Endothelial cell of umbilical vein (primary cell): ENCODE results near the gene NRXN3. TPM values are rescaled to one million over a fixed set of nuclear protein-coding genes. Genes with fewer than 3 reads are reported as not detected.

Experiments
- BruUV-seq: library from RNA; stranded (reverse); fragments of 400-500 nt; replicated peaks from 2 replicates; lab custom pipeline; 2021; lab: Mats Ljungman, UMichigan
- CTCF ChIA-PET: fragments of 300-600, 350-600 bp; sonication (Branson Sonifier 250); formaldehyde crosslinking; loops from one replicate; lab custom pipeline; 2021; ENCODE audit warnings: antibody characterized with exemption, inconsistent platforms; lab: Charles Lee
- POLR2A ChIA-PET: fragments of 300-600, 350-600 bp; sonication (Branson Sonifier 250); formaldehyde crosslinking; loops from one replicate; lab custom pipeline; 2021; ENCODE audit warnings: antibody characterized with exemption, inconsistent platforms; lab: Charles Lee
- DNase-seq: peaks from one replicate; pipeline ENCODE4 v3.0.0-alpha.2; 2011; ENCODE audit warnings: low read depth, low spot score
- FAIRE-seq: peaks from 2 replicates; lab custom pipeline; 2011; peaks lifted over from hg19 to GRCh38; lab: Jason Lieb, UNC
- H2AFZ ChIP-seq: 2 replicates; pipeline ENCODE4 v1.6.0; 2012; ENCODE audit warnings: low read depth, low read length, control low read depth, inconsistent platforms
- H3K27ac ChIP-seq: 2 replicates; pipeline ENCODE4 v1.5.1; 2011; ENCODE audit warnings: low read depth, mild to moderate bottlenecking, control low read depth, low read length, moderate library complexity; ENCODE audit not compliant: insufficient read depth
- H3K27me3 ChIP-seq, 2 experiments: 2 replicates each; pipeline versions ENCODE4 v1.6.0 to v1.6.1; 2011; ENCODE audit warnings: low read length in 2 of 2, mixed read lengths in 1 of 2; ENCODE audit not compliant: control insufficient read depth in 2 of 2, insufficient read depth in 2 of 2
- H3K36me3 ChIP-seq, 2 experiments: 2 replicates in 1 of 2; 3 replicates in 1 of 2; pipeline ENCODE4 v1.5.1; 2011; ENCODE audit warnings: low read length in 2 of 2, mild to moderate bottlenecking in 1 of 2, moderate library complexity in 1 of 2; ENCODE audit not compliant: control insufficient read depth in 2 of 2, insufficient read depth in 2 of 2; ENCODE audit errors: extremely low read depth in 1 of 2
- H3K4me1 ChIP-seq: 3 replicates; pipeline ENCODE4 v1.5.1; 2011; ENCODE audit warnings: mild to moderate bottlenecking, low read length; ENCODE audit not compliant: control insufficient read depth, insufficient read depth; ENCODE audit errors: extremely low read depth
- H3K4me2 ChIP-seq: 2 replicates; pipeline ENCODE4 v1.6.1; 2011; ENCODE audit warnings: low read length, control low read depth, mixed read lengths; ENCODE audit not compliant: insufficient read depth
- H3K4me3 ChIP-seq, 3 experiments: fragments of 200-600 bp in 1 of 3; sonication (generic), shearing (Covaris generic) in 1 of 3; replicated peaks in 1 of 3; 2 replicates each; pipeline ENCODE4 v1.5.1; 2011 to 2016; ENCODE audit warnings: control low read depth in 3 of 3, low read length in 3 of 3, mild to moderate bottlenecking in 2 of 3, inconsistent platforms in 1 of 3, low read depth in 1 of 3, moderate library complexity in 1 of 3; ENCODE audit not compliant: insufficient read depth in 1 of 3
- H3K79me2 ChIP-seq: 2 replicates; pipeline ENCODE4 v1.6.0; 2012; ENCODE audit warnings: low read length, inconsistent platforms; ENCODE audit not compliant: control insufficient read depth, insufficient read depth
- H3K9ac ChIP-seq: replicated peaks from 2 replicates; pipeline ENCODE3; 2011; ENCODE audit warnings: low read length, control low read depth; ENCODE audit not compliant: insufficient read depth; ENCODE audit errors: extremely low read depth
- H3K9me1 ChIP-seq: replicated peaks from 3 replicates; pipeline ENCODE4 v1.6.0; 2011; ENCODE audit warnings: mild to moderate bottlenecking, low read length; ENCODE audit not compliant: control insufficient read depth, insufficient read depth; ENCODE audit errors: extremely low read depth
- H3K9me3 ChIP-seq: replicated peaks from 2 replicates; pipeline ENCODE4 v1.5.1; 2012; ENCODE audit warnings: low read length, inconsistent platforms; ENCODE audit not compliant: control insufficient read depth, insufficient read depth
- H4K20me1 ChIP-seq: replicated peaks from 2 replicates; pipeline ENCODE3; 2011; ENCODE audit warnings: mild to moderate bottlenecking, low read length; ENCODE audit not compliant: control insufficient read depth, insufficient read depth; ENCODE audit errors: extremely low read depth
- CTCF ChIP-seq, 2 donors: IDR thresholded peaks; 1 replicate in 1 of 2; 2 replicates in 1 of 2; pipeline ENCODE4 v1.5.1; 2011; ENCODE audit warnings: low read length in 2 of 2, mild to moderate bottlenecking in 2 of 2, moderate library complexity in 2 of 2, control low read depth in 1 of 2, inconsistent platforms in 1 of 2, low read depth in 1 of 2; ENCODE audit not compliant: insufficient read depth in 1 of 2; ENCODE audit errors: extremely low read depth in 1 of 2
- EZH2 ChIP-seq: IDR thresholded peaks from 2 replicates; pipeline ENCODE4 v1.6.1; 2012; ENCODE audit warnings: borderline replicate concordance, low read depth, mild to moderate bottlenecking, moderate library complexity, low read length, inconsistent platforms; ENCODE audit not compliant: severe bottlenecking
- FOS ChIP-seq: IDR thresholded peaks from 2 replicates; pipeline ENCODE4 v1.6.1; 2011; ENCODE audit warnings: mild to moderate bottlenecking, low read length, moderate library complexity, borderline replicate concordance; ENCODE audit not compliant: insufficient read depth
- GATA2 ChIP-seq: IDR thresholded peaks from 2 replicates; pipeline ENCODE4 v1.7.0; 2011; ENCODE audit warnings: low read depth, mild to moderate bottlenecking, moderate library complexity, mixed read lengths, low read length; ENCODE audit not compliant: insufficient read length, insufficient read depth
- JUN ChIP-seq: IDR thresholded peaks from 2 replicates; pipeline ENCODE4 v1.6.1; 2011; ENCODE audit warnings: borderline replicate concordance, low read depth; ENCODE audit not compliant: insufficient read length, insufficient read depth
- MYC ChIP-seq: IDR thresholded peaks from one replicate; pipeline ENCODE4 v1.6.1; 2011; ENCODE audit warnings: mild to moderate bottlenecking, low read depth, low read length
- POLR2A ChIP-seq: IDR thresholded peaks from 2 replicates; pipeline ENCODE4 v1.6.1; 2012; ENCODE audit warnings: low read depth, mild to moderate bottlenecking, control low read depth, low read length
- POLR2AphosphoS5 ChIP-seq: IDR thresholded peaks from 2 replicates; pipeline ENCODE4 v1.6.1; 2012; ENCODE audit warnings: low read depth, mild to moderate bottlenecking, control low read depth, low read length, moderate library complexity; ENCODE audit not compliant: insufficient read depth
- dilution Hi-C: fragments of 300-500 bp; cut with MboI; formaldehyde crosslinking; loops from one replicate; pipeline ENCODE4 v1.15.0; 2019; ENCODE audit warnings: low sequenced_read_pairs; ENCODE audit not compliant: extremely low pct_ligation_motif_present
- intact Hi-C: fragments of 100-400 bp; cut with micrococcal nuclease; formaldehyde crosslinking; loops from one replicate; pipeline ENCODE4 v1.10.0; 2022
- polyA plus RNA-seq, 4 experiments: library from polyadenylated mRNA; depleted of rRNA in 3 of 4; stranded (reverse) in 3 of 4; unstranded in 1 of 4; fragments of >200 nt; gene quantifications; 2 replicates each; pipeline versions ENCODE4 v1.2.1 to v1.2.3, GENCODE V29; 2011 to 2012; ENCODE audit warnings: missing spikeins in 1 of 4
- total RNA-seq: library from RNA; stranded (reverse); gene quantifications from 2 replicates; pipeline ENCODE4 v1.2.3, GENCODE V29; 2021
- TF ChIP-seq, protein P1 (sequence below): IDR thresholded peaks from 2 replicates; pipeline ENCODE4 v1.6.1; 2011; ENCODE audit not compliant: insufficient read depth, insufficient read length

The NRXN3 gene
- total and polyA plus RNA-seq, 2 donors (not counting 3 experiments of a cell fraction or from before 2014, with no cell fraction given), result 0.72 to 4.2 TPM

DNA sequence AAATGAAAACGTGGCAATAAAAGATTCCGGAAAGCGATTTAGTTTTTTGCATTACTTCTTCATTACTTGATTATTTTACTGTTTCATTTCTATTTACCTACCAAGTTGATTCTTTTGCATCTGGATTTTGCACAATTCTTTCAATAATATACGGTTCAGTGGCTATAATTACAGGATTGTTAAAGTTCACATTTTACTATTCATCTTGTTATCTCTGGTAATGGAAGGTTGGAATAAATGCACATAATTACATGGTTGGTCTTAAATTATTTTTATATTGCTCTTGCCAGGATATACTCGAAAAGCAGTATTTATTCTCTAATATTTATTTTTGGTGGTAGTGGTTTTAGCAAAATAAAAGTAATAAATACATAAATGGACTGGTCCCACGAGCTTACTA is 1203.3 kb downstream of the NRXN3 start:
- H3K4me1 ChIP-seq, result peaks cover 6% of the 10 kb centered on the region
- H2AFZ ChIP-seq, result no peak overlapping the region
- no peak overlapping the region for H3K9ac ChIP-seq
- intact Hi-C loops, result loop anchor here (10.0 kb wide), 1 partner anchor 409 kb away; no protein-coding TSS in a partner anchor
- no peak for DNase-seq
- TF ChIP-seq FOS, result no peak
- TF ChIP-seq POLR2A, result no peak
- no peak for TF ChIP-seq POLR2AphosphoS5
- TF ChIP-seq, protein P1, sequence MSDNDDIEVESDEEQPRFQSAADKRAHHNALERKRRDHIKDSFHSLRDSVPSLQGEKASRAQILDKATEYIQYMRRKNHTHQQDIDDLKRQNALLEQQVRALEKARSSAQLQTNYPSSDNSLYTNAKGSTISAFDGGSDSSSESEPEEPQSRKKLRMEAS, result no peak
- TF ChIP-seq EZH2, result no peak
- TF ChIP-seq MYC, result no peak
- no peak for TF ChIP-seq JUN
- TF ChIP-seq CTCF (IDR thresholded peaks at IDR 0.05; ENCODE audit: extremely low read depth in 1 of 2, insufficient read depth in 1 of 2, low read depth in 1 of 2, low read length in 2 of 2), result no peak
- TF ChIP-seq GATA2, result no peak
- no peaks in the 10 kb centered on the region for H3K79me2 ChIP-seq
- H3K27me3 ChIP-seq, result no peaks in the 10 kb centered on the region
- H3K4me2 ChIP-seq, result no peak overlapping the region
- no peaks in the 10 kb centered on the region for H3K9me3 ChIP-seq
- no peak overlapping the region for H3K27ac ChIP-seq
- CTCF ChIA-PET, result no interaction called here
- dilution Hi-C loops, result no loop called here
- H4K20me1 ChIP-seq, result no peaks in the 10 kb centered on the region
- peak; percentile 12 for FAIRE-seq
- H3K4me3 ChIP-seq, result no peak overlapping the region
- no peaks in the 10 kb centered on the region for H3K36me3 ChIP-seq
- BruUV-seq, result no TSS peak
- POLR2A ChIA-PET, result no interaction called here
- H3K9me1 ChIP-seq, result no peaks in the 10 kb centered on the region
